ENCODE results near the gene P2RY6. TPM values are rescaled to one million over a fixed set of nuclear protein-coding genes. Genes with fewer than 3 reads are reported as not detected.
A peak's percentile ranks its signal among the peaks of the same experiment; 100 is the strongest.

P2RY6 gene
- total RNA-seq, 1 experiment from 2014 or later: not detected

DNA sequence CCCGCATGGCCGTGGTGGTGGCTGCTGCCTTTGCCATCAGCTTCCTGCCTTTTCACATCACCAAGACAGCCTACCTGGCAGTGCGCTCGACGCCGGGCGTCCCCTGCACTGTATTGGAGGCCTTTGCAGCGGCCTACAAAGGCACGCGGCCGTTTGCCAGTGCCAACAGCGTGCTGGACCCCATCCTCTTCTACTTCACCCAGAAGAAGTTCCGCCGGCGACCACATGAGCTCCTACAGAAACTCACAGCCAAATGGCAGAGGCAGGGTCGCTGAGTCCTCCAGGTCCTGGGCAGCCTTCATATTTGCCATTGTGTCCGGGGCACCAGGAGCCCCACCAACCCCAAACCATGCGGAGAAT, 25.1 kb downstream of the P2RY6 start:
- H3K27ac ChIP-seq: no peak overlapping the region
- H3K27me3 ChIP-seq (replicated peaks): no peaks in the 10 kb centered on the region
- no peaks in the 10 kb centered on the region for H3K36me3 ChIP-seq
- no peak overlapping the region for H3K4me3 ChIP-seq
- peaks cover 7% of the 10 kb centered on the region for H3K4me1 ChIP-seq (replicated peaks)
- H3K9me3 ChIP-seq (replicated peaks): no peaks in the 10 kb centered on the region
- no peak for DNase-seq (ENCODE audit: low read depth in 1 of 2, low spot score in 2 of 2)

DNA sequence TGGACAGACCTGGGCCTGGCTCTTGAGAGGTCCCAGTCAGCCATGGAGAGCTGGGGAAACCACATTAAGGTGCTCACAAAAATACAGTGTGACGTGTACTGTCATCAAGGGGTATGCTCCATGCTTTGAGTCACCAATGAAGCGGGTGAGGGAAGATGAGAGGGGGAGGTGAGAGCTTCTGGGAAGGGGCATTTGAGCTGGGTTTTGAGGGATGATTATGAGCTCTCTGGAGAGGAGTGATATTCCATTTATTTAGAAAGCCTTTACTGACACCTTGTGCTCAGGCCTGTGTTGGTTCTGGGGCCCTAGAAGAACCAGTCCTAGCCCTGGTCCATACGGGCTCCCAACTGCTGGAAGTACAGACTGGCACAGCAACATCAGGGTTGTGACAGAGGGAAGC, 25.6 kb downstream of the P2RY6 start:
- no peak overlapping the region for H3K4me3 ChIP-seq
- no peak for DNase-seq (ENCODE audit: low read depth in 1 of 2, low spot score in 2 of 2)
- no peaks in the 10 kb centered on the region for H3K27me3 ChIP-seq (replicated peaks)
- no peaks in the 10 kb centered on the region for H3K36me3 ChIP-seq
- H3K9me3 ChIP-seq (replicated peaks): no peaks in the 10 kb centered on the region
- peaks cover 7% of the 10 kb centered on the region for H3K4me1 ChIP-seq (replicated peaks)
- H3K27ac ChIP-seq: no peak overlapping the region

DNA sequence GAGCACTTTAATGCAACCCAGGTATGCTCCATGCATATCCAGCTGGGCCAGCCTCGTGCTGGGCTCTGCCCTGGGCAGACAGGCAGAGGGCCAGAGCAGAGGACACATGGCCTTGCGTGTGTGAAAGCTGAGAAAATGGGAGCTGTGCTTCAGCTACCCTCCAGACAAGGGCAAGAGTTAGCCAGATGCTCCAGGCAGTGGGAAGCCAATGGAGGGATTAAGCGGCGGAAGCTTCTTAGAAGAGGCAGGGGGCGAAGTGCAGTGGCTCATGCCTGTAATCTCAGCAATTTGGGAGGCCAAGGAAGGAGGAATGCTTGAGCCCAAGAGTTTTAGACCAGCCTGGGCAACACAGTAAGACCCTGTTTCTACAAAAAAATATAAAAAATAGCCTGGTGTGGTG, 26.1 kb downstream of the P2RY6 start:
- Histone ChIP-seq H3K4me3 (no peak overlapping the region), H3K9me3 (replicated peaks) (no peaks in the 10 kb centered on the region), H3K4me1 (replicated peaks) (peaks cover 7% of the 10 kb centered on the region), H3K27ac (no peak overlapping the region), H3K27me3 (replicated peaks) (no peaks in the 10 kb centered on the region), H3K36me3 (no peaks in the 10 kb centered on the region)
- no peak for DNase-seq (ENCODE audit: low read depth in 1 of 2, low spot score in 2 of 2)

DNA sequence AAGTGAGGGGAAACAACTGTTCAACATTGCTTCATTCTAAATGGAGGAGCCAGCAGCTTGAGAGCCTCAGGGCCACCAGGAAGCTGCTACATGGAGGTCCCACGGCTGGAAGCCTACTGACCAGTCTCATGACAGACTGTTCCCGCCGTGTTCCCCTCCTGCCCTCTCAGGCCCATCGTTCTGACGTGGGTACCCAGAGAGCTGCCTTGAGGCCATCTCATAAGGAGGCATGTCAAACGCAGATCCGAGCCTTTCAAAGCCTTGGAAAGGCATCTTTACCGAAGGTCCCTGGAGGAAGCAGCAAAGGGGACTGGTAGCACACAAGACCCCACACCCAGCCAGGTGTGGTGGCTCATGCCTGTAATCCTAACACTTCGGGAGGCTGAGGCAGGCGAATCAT, 27.6 kb downstream of the P2RY6 start:
- no peak for DNase-seq (ENCODE audit: low read depth in 1 of 2, low spot score in 2 of 2)
- Histone ChIP-seq H3K4me3 (no peak overlapping the region), H3K27me3 (replicated peaks) (no peaks in the 10 kb centered on the region), H3K36me3 (no peaks in the 10 kb centered on the region), H3K4me1 (replicated peaks) (peaks cover 7% of the 10 kb centered on the region), H3K9me3 (replicated peaks) (no peaks in the 10 kb centered on the region), H3K27ac (no peak overlapping the region)

DNA sequence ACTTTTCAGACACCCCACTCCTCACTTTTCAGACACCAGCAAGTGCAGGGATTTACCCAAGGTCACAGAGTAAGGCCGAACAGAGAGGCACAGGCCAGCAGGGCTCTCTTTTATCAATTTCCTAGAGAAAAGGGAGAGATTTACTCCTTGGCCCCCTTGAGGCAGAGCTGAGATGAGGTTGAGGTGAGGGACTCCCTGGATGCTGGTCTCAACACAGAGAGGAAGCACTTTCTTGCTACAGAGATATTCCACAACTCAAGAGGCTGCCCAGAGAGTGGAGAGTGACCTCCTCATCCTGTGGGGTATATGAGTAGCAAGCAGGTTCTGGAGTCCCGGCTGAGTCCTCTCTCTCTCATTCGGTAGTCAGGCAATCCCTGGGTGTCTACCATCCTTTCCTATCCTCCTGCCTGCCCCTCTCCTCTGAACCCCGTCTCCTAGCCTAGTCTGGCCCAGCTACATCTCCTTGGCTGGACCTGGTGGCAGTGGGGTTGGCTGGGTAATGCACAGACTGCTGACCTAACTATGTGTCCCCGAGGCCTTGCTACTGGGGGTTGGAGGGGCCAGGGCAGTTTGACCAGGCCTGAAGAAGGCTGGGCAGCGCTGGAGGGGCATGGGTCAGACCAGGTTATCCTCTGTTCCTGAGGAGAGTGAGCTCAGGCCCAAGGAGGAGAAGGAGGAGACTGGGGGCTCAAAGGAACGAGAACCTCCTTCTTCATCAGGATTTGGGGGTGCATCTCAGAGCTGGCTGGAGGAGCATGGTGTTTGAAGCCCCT, 34.1 kb downstream of the P2RY6 start:
- Histone ChIP-seq H3K4me3 (no peak overlapping the region), H3K27me3 (replicated peaks) (no peaks in the 10 kb centered on the region), H3K36me3 (peaks cover 23% of the 10 kb centered on the region), H3K27ac (no peak overlapping the region), H3K4me1 (replicated peaks) (peaks cover 25% of the 10 kb centered on the region), H3K9me3 (replicated peaks) (no peaks in the 10 kb centered on the region)
- no peak for DNase-seq (ENCODE audit: low read depth in 1 of 2, low spot score in 2 of 2)

DNA sequence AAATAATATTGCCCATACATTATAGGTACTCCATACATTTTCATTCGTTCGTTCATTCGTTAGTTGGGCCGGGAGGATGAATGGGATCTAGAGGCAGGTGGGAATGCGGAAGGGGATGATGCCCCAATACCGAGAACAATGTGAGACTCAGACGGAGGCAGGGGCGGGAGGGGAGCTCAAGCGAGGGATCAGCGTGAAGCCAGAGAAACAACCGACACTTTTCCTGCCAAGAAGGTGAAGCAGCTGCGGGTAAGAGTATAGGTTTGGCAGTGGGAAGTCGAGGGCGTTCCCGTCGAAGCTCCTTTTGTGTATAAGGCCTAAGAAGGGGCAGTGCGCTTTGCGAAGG, 34.8 kb downstream of the P2RY6 start:
- H3K4me3 ChIP-seq: peak overlapping the region; percentile 28
- H3K4me1 ChIP-seq (replicated peaks): peaks cover 32% of the 10 kb centered on the region
- H3K9me3 ChIP-seq (replicated peaks): no peaks in the 10 kb centered on the region
- peaks cover 29% of the 10 kb centered on the region for H3K36me3 ChIP-seq
- no peaks in the 10 kb centered on the region for H3K27me3 ChIP-seq (replicated peaks)
- no peak for DNase-seq (ENCODE audit: low read depth in 1 of 2, low spot score in 2 of 2)
- H3K27ac ChIP-seq: peak overlapping the region; percentile 8; the same call in 1 of the 2 replicates

DNA sequence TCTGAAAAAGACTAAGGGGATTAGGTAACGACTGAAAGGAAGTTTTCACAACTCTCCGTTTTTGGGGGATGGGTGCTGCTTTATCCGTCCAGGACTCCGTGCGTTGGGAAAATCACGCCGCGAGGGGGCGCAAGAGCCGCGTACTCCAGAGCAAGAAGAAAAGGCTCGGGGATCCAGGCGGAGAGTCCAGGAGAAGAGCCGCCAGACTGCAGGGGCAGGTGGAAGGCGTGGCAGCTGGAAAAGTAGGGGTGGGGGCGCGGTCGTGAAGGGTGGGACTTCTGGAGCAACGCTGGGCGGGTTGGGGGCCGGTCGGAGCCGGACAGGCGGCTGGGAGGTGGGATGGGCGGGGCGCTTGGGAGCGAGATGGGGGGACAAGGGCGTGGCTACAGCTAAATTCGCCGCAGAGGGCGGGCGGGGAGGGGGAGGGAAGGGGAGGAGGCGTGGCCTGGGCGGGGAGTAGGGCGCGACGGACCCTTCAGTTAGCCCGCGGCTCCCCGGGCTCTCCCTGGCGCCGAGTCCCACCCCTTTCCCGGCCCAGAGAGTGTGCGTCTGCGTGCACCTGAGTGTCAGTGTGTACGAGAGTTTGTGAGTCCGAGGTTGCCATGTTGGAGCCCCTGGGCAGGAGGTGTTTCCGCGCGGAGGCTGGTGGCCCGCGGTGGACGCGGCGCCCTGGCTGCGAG, 35.3 kb downstream of the P2RY6 start:
- Histone ChIP-seq H3K9me3 (replicated peaks) (no peaks in the 10 kb centered on the region), H3K4me3 (peak overlapping the region; percentile 75), H3K36me3 (peaks cover 29% of the 10 kb centered on the region), H3K4me1 (replicated peaks) (peaks cover 34% of the 10 kb centered on the region), H3K27me3 (replicated peaks) (no peaks in the 10 kb centered on the region), H3K27ac (peak overlapping the region; percentile 97; the same call in 1 of the 2 replicates)
- DNase-seq (ENCODE audit: low read depth in 1 of 2, low spot score in 2 of 2): peak; percentile 85 to 96

DNA sequence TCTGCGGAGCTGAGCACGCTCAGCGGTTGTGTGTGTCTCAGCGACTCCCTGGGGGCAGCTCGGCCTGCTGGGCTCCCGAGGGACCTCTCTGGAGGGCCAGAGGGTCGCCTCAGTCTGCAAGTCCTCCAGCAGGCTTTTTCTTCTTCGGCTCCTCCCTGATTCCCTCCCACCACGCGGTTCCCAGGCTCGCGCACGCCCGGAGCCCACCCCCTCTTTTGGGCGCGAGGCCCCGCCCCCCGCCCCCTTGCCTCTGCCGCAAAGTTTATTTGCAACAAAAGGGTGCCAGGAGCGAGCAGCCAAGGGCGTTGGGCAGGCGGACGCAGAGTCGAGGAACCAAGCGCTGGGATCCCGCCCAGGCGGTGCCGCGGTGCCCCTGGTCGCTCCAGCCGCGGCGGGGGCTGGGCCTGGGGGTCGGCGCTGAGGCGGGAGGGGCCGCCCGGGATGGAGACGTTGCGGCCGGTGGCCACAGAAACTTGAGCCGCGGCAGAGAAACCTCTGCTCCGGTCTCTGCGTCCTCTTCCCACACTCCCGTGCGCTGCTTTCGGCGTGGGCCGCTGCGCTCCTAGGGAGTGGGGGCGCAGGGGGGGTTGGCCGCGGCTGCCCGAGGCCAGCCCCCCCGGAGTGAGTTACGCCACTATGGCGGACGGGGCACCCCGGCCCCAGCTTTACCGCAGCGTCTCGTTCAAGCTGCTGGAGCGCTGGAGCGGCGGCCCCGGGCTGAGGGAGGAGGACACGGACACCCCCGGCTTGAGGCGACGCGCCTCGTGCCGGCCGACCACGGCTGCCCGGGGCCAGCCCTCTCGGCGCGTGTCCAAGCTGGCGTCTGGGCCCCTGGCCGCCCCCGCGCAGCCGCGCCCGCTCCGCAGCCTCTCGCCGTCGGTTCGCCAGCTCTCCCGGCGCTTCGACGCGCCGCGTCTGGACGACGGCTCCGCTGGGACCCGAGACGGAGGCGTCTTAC, 36.1 kb downstream of the P2RY6 start, which contains the start of gene ARHGEF17:
ARHGEF17 (plus strand) TSS at position 274 of the 958 bp plus-strand sequence; CDS start at position 637, 363 bp downstream.
- no peaks in the 10 kb centered on the region for H3K9me3 ChIP-seq (replicated peaks)
- no peaks in the 10 kb centered on the region for H3K27me3 ChIP-seq (replicated peaks)
- DNase-seq (ENCODE audit: low read depth in 1 of 2, low spot score in 2 of 2): peak; percentile 47 to 74
- H3K4me1 ChIP-seq (replicated peaks): peaks cover 34% of the 10 kb centered on the region
- H3K27ac ChIP-seq: peak within 1 kb of the TSS; percentile 97
- peak within 1 kb of the TSS; percentile 75 for H3K4me3 ChIP-seq
- H3K36me3 ChIP-seq: peaks cover 30% of the 10 kb centered on the region

DNA sequence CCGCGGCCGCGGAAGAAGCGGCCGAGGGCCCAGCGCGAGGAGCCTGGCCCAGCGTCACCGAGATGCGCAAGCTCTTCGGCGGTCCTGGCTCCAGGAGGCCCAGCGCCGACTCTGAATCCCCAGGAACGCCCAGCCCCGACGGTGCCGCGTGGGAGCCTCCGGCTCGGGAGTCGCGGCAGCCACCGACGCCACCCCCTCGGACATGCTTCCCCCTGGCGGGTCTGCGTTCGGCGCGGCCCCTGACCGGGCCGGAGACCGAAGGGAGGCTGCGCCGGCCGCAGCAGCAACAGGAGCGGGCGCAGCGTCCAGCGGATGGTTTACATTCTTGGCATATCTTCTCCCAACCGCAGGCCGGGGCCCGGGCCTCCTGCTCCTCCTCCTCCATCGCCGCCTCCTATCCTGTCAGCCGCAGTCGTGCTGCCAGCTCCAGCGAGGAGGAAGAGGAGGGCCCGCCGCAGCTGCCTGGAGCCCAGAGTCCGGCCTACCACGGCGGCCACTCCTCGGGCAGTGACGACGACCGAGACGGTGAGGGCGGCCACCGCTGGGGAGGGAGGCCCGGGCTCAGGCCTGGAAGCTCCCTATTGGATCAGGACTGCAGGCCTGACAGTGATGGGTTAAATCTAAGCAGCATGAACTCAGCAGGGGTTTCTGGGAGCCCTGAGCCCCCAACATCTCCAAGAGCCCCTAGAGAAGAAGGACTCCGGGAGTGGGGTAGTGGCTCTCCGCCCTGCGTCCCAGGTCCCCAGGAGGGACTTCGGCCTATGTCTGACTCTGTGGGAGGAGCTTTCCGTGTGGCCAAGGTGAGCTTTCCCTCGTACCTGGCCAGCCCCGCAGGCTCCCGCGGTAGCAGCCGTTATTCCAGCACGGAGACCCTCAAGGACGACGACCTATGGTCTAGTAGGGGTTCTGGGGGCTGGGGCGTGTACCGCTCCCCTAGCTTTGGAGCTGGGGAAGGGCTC, 37.1 kb downstream of the P2RY6 start:
- Histone ChIP-seq H3K4me3 (peak overlapping the region; percentile 75), H3K4me1 (replicated peaks) (peaks cover 42% of the 10 kb centered on the region), H3K27ac (peak overlapping the region; percentile 97), H3K27me3 (replicated peaks) (no peaks in the 10 kb centered on the region), H3K36me3 (peaks cover 39% of the 10 kb centered on the region), H3K9me3 (replicated peaks) (no peaks in the 10 kb centered on the region)
- peak; percentile 88 to 94 for DNase-seq (ENCODE audit: low read depth in 1 of 2, low spot score in 2 of 2)

DNA sequence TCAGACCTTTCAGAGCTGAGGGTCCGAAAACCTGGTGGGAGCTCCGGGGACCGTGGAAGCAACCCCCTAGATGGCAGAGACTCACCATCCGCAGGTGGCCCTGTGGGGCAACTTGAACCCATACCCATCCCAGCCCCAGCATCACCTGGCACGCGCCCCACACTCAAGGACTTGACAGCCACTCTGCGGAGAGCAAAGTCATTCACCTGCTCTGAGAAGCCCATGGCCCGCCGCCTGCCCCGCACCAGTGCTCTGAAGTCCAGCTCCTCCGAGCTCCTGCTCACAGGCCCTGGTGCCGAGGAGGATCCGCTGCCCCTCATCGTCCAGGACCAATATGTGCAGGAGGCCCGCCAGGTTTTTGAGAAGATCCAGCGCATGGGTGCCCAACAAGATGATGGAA, 37.9 kb downstream of the P2RY6 start:
- peak overlapping the region; percentile 75 for H3K4me3 ChIP-seq
- no peak overlapping the region for H3K27ac ChIP-seq
- no peak for DNase-seq (ENCODE audit: low read depth in 1 of 2, low spot score in 2 of 2)
- no peaks in the 10 kb centered on the region for H3K9me3 ChIP-seq (replicated peaks)
- no peaks in the 10 kb centered on the region for H3K27me3 ChIP-seq (replicated peaks)
- H3K36me3 ChIP-seq: peaks cover 48% of the 10 kb centered on the region
- H3K4me1 ChIP-seq (replicated peaks): peaks cover 47% of the 10 kb centered on the region

DNA sequence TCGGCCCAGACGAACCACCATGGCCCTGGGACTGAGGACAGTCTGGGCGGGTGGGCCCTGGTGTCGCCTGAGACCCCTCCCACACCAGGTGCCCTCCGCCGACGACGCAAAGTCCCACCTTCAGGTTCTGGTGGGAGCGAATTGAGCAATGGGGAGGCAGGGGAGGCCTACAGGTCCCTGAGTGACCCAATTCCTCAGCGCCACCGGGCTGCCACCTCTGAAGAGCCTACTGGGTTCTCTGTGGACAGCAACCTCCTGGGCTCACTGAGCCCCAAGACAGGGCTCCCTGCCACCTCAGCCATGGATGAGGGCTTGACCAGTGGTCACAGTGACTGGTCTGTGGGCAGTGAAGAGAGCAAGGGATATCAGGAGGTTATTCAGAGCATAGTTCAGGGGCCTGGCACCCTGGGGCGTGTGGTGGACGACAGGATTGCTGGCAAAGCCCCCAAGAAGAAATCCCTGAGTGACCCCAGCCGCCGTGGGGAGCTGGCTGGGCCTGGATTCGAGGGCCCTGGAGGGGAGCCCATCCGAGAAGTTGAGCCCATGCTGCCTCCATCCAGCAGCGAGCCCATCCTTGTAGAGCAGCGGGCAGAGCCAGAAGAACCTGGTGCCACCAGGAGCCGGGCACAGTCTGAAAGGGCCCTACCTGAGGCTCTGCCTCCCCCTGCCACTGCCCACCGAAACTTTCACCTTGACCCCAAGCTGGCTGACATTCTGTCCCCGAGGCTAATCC, 38.7 kb downstream of the P2RY6 start:
- no peaks in the 10 kb centered on the region for H3K9me3 ChIP-seq (replicated peaks)
- H3K36me3 ChIP-seq: peaks cover 50% of the 10 kb centered on the region
- DNase-seq (ENCODE audit: low read depth in 1 of 2, low spot score in 2 of 2): no peak
- peaks cover 47% of the 10 kb centered on the region for H3K4me1 ChIP-seq (replicated peaks)
- H3K27me3 ChIP-seq (replicated peaks): no peaks in the 10 kb centered on the region
- H3K4me3 ChIP-seq: no peak overlapping the region
- no peak overlapping the region for H3K27ac ChIP-seq

DNA sequence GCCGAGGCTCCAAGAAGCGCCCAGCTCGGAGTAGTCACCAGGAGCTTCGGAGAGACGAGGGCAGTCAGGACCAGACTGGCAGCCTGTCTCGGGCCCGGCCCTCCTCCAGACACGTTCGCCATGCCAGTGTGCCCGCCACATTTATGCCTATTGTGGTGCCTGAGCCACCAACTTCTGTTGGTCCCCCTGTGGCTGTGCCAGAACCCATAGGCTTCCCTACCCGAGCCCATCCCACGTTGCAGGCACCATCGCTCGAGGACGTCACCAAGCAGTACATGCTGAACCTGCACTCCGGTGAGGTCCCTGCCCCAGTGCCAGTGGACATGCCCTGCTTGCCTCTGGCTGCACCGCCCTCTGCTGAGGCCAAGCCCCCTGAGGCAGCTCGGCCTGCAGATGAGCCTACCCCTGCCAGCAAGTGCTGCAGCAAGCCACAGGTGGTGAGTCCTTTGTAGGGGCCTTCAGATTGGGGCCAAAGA, 39.3 kb downstream of the P2RY6 start:
- no peak for DNase-seq (ENCODE audit: low read depth in 1 of 2, low spot score in 2 of 2)
- H3K36me3 ChIP-seq: peaks cover 50% of the 10 kb centered on the region
- H3K27me3 ChIP-seq (replicated peaks): no peaks in the 10 kb centered on the region
- no peak overlapping the region; the same call in 1 of the 2 replicates for H3K4me3 ChIP-seq
- H3K9me3 ChIP-seq (replicated peaks): no peaks in the 10 kb centered on the region
- H3K27ac ChIP-seq: no peak overlapping the region
- peaks cover 47% of the 10 kb centered on the region for H3K4me1 ChIP-seq (replicated peaks)
